Right lobe of liver (tissue), 6 donors: Measurements from ENCODE around the gene IMPDH2. TPM values are rescaled to one million over a fixed set of nuclear protein-coding genes. Genes with fewer than 3 reads are reported as not detected.

ENCODE experiments used
- ATAC-seq, 4 donors: fragments of 200-7000 bp; cut with Tn5 transposase; one replicate each; pipeline ENCODE4 v1.9.1; 2020; ENCODE audit warnings: mild to moderate bottlenecking in 4 of 4, moderate library complexity in 4 of 4
- DNase-seq, 3 donors: peaks; one replicate each; pipeline ENCODE4 v3.0.0-alpha.2; 2020
- H3K27ac ChIP-seq, 3 donors: fragments of 200-600 bp; one replicate each; pipeline ENCODE4 v1.8.0; 2022
- H3K27me3 ChIP-seq, 2 donors: fragments of 200-600 bp; one replicate each; pipeline ENCODE4 v1.8.0; 2022
- H3K36me3 ChIP-seq, 4 donors: fragments of 200-600 bp; sonication (generic) in 1 of 4; one replicate each; pipeline versions ENCODE4 v1.5.1 to v1.8.0; 2017 to 2022; ENCODE audit warnings: control low read depth in 1 of 4
- H3K4me1 ChIP-seq, 4 donors: fragments of 200-600 bp; sonication (generic) in 1 of 4; one replicate each; pipeline versions ENCODE4 v1.5.1 to v1.8.0; 2017 to 2022; ENCODE audit warnings: control low read depth in 1 of 4
- H3K4me3 ChIP-seq, 3 donors: fragments of 200-600 bp; one replicate each; pipeline ENCODE4 v1.8.0; 2022
- H3K9me3 ChIP-seq, 4 donors: fragments of 200-600 bp; sonication (generic) in 1 of 4; one replicate each; pipeline versions ENCODE4 v1.5.1 to v1.8.0; 2017 to 2022; ENCODE audit warnings: control low read depth in 1 of 4
- POLR2A ChIP-seq: fragments of 450-650 bp; IDR thresholded peaks from one replicate; pipeline ENCODE4 v1.6.1; 2017; ENCODE audit warnings: antibody characterized with exemption, mild to moderate bottlenecking
- WGBS: methylation state at CpG from one replicate; pipeline ENCODE4 v1.1.6; 2018; ENCODE audit warnings: low coverage, low lambda C conversion rate; ENCODE audit not compliant: insufficient coverage; ENCODE audit errors: missing lambda C conversion rate; 5-methylcytosine and 5-hydroxymethylcytosine counted together
- intact Hi-C, 2 donors: fragments of 100-400 bp; cut with DNase I; formaldehyde crosslinking; loops; one replicate each; pipeline versions ENCODE4 v1.11.2 to v1.14.1; 2022
- total RNA-seq, 6 experiments: library from RNA; depleted of rRNA in 2 of 6; stranded (reverse); fragments of >200 nt in 2 of 6; fragmentation: NEBNext Ultra II Directional in 3 of 6; extraction: Animal tissue kit (Norgen Biotek cat#: 25700) in 3 of 6; gene quantifications; one replicate each; pipeline versions ENCODE4 v1.1.0 to v1.2.4, GENCODE V29; 2016 to 2023
- TF ChIP-seq, protein P1 (sequence below), 4 donors: fragments of 200-600 bp in 3 of 4; fragments of 450-650 bp in 1 of 4; IDR thresholded peaks; one replicate each; pipeline versions ENCODE4 v1.5.1 to v1.8.0; 2016 to 2022; ENCODE audit warnings: antibody characterized with exemption in 4 of 4, mild to moderate bottlenecking in 2 of 4
- donor health status: DM: no; HTN: yes; CAD: no.
- donor health status: DM: no; HTN: no; CAD: no.
- donor health status: DM: no; HTN: no; CAD: no.
- donor health status: DM: no; HTN: yes; CAD: no.
- donor health status: DM: no; HTN: yes; CAD: no.

Gene IMPDH2
- total RNA-seq, 6 experiments from 2014 or later: 32.0 to 57.3 (median 39.0) TPM

DNA sequence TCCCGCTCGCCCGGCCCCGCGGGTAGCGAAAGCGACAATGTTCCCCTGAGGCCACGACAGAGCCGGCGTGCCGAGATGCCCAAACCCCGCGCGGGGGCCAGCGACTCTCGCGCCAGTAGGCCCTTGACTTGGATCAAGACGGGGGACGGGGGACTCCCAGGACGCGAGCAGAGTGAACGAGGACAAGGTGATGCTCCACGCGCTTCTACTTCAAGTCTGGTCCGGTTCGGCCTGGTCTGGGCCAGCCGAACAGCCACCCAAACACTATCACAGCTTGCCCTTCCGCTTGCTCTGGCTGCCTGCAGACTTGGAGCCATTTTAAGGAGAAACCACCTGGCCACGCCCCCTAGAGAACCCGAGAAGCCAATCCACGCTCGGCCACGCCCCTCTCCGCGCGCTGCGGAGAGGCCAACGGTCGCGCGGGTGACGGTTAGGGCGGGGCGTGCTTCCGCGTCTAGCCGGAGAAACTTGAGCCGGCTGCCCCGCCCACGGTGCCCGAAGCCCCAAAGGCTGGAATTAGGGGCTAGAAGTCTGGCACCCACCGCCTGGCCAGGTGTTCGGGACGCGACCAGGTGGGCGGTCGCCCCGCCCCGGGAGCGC lies 7.9 kb downstream of the IMPDH2 start:
- ATAC-seq (peak; percentile 82 to 91 (median 86)), DNase-seq (peak; percentile 99 to 100 (median 99))
- no peaks in the 10 kb centered on the region for H3K27me3 ChIP-seq
- peaks cover 0 to 32% (median 13%) of the 10 kb centered on the region in 4 donors for H3K36me3 ChIP-seq
- TF ChIP-seq, protein P1, sequence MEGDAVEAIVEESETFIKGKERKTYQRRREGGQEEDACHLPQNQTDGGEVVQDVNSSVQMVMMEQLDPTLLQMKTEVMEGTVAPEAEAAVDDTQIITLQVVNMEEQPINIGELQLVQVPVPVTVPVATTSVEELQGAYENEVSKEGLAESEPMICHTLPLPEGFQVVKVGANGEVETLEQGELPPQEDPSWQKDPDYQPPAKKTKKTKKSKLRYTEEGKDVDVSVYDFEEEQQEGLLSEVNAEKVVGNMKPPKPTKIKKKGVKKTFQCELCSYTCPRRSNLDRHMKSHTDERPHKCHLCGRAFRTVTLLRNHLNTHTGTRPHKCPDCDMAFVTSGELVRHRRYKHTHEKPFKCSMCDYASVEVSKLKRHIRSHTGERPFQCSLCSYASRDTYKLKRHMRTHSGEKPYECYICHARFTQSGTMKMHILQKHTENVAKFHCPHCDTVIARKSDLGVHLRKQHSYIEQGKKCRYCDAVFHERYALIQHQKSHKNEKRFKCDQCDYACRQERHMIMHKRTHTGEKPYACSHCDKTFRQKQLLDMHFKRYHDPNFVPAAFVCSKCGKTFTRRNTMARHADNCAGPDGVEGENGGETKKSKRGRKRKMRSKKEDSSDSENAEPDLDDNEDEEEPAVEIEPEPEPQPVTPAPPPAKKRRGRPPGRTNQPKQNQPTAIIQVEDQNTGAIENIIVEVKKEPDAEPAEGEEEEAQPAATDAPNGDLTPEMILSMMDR (IDR thresholded peaks at IDR 0.05): no peak
- peak; percentile 100 for TF ChIP-seq POLR2A
- H3K27ac ChIP-seq: peak overlapping the region; percentile 88 to 100 (median 99)
- H3K4me1 ChIP-seq: peaks cover 0 to 31% (median 11%) of the 10 kb centered on the region in 4 donors
- no peaks in the 10 kb centered on the region for H3K9me3 ChIP-seq
- peak overlapping the region; percentile 92 to 99 (median 97) for H3K4me3 ChIP-seq
- no CpG with 5 or more reads among the region's 60 CpGs for WGBS
- intact Hi-C loops: no loop called here

DNA sequence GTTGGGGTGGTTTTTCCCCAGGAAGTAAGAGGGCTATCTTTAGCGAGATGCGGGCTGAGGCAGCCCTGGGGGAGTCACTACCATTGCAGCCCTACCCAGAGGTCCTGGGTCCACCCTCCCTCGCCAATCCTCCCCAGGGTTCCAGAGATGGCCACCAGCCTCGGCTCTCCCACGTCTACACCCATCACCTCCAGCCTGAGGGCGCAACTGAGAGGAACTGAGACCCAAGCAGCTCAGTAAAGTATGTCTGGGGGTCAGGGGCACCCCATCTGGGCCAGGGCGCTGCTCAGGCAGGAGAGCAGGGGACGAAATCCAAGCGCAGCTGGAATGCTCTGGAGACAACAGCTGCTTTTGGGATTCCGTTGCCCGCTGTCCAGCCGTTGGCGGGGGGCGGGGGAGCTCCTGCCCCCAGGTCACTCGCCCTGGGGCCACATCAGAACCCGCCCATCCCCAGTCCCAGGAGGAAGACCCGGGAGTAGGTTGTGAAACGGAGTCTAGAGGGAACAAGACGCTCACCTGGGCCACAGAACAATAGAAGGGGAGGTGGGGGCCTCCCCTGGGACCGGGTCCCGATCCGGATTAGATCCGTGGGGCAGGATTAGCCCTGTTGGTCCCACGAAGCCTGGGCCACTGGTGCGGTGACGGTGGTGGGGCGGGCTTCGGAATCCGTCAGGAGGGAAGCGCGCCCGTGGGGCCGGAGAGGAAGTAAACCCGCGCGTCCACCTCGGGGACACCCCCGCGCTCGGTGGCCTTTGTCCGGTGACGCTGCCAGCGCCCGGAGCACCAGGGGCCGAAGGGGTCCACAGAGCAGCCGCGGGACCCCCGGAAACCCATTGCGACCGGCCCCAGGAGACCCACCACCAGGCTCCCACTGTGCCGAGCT lies 8.6 kb downstream of the IMPDH2 start:
- ATAC-seq (peak; percentile 19 to 33 (median 23)), DNase-seq (peak; percentile 74 to 82 (median 79))
- WGBS: 0% methylated on average over 5 of the region's 51 CpGs
- H3K4me1 ChIP-seq: peaks cover 0 to 31% (median 11%) of the 10 kb centered on the region in 4 donors
- peak overlapping the region; percentile 82 to 100 (median 99) for H3K27ac ChIP-seq
- H3K36me3 ChIP-seq: peaks cover 0 to 32% (median 12%) of the 10 kb centered on the region in 4 donors
- H3K4me3 ChIP-seq: peak overlapping the region; percentile 92 to 99 (median 97)
- TF ChIP-seq, protein P1 (IDR thresholded peaks at IDR 0.05): no peak
- TF ChIP-seq POLR2A: no peak
- H3K27me3 ChIP-seq: no peaks in the 10 kb centered on the region
- intact Hi-C loops: no loop called here
- H3K9me3 ChIP-seq: no peaks in the 10 kb centered on the region

DNA sequence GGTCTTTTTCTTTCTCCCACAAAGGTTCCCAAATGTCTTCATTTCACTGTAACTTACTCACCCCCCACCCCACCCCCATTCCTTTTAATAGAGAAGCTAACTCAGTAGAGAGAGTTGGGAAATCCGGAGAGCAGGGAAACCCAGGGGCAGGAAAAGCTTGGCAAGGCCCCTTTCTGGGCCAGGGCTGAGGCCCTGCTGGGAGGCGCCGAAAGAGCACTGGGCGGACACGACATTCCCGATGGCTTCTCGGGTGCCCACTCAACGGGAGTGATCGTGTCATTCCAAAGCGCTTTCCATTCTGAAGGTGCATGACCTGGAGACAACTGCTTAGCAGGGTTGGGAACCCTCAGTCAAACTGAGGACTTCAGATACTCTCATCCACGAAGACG lies 9.3 kb downstream of the IMPDH2 start:
- no peak for TF ChIP-seq POLR2A
- TF ChIP-seq, protein P1 (IDR thresholded peaks at IDR 0.05): no peak
- peaks cover 0 to 31% (median 11%) of the 10 kb centered on the region in 4 donors for H3K4me1 ChIP-seq
- WGBS: 20% methylated on average over 12 of the region's 12 CpGs

DNA sequence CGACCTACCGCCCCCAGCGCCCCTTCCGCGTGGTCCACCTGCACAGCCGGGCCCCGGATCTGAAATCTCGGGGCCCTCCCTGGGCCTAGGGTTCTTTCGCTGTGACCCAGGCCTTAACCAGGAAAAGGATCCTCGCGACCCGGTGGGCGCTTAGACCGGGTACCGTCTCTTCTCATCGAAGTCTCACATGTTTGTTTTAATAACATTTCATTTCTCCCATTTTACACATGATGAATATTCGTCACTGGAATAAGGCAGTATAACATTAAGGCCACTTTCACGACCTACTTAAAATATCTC lies 10.5 kb downstream of the IMPDH2 start:
- no peak for DNase-seq
- Histone ChIP-seq H3K36me3 (peaks cover 0 to 29% (median 10%) of the 10 kb centered on the region in 4 donors), H3K4me1 (peaks cover 0 to 31% (median 11%) of the 10 kb centered on the region in 4 donors), H3K4me3 (peak overlapping the region; percentile 88 to 91 (median 89)), H3K27me3 (no peaks in the 10 kb centered on the region), H3K9me3 (no peaks in the 10 kb centered on the region), H3K27ac (peak overlapping the region in 1 of 3 donors; percentile 65)
- ATAC-seq: no peak
- 2% methylated on average over 16 of the region's 18 CpGs for WGBS
- intact Hi-C loops: no loop called here
- no peak for TF ChIP-seq POLR2A
- TF ChIP-seq, protein P1 (IDR thresholded peaks at IDR 0.05): no peak

More for the DNA sequence above, 9.3 kb downstream of the IMPDH2 start:
- H3K4me3 ChIP-seq: peak overlapping the region; percentile 92 to 99 (median 97)
- H3K27ac ChIP-seq: peak overlapping the region; percentile 82 to 100 (median 99)
- H3K9me3 ChIP-seq: no peaks in the 10 kb centered on the region
- ATAC-seq (no peak), DNase-seq (peak in 1 of 3 donors; percentile 52)
- intact Hi-C loops: no loop called here
- peaks cover 0 to 32% (median 12%) of the 10 kb centered on the region in 4 donors for H3K36me3 ChIP-seq
- H3K27me3 ChIP-seq: no peaks in the 10 kb centered on the region
